ENCODE results near the gene OPCML.

OPCML gene

DNA sequence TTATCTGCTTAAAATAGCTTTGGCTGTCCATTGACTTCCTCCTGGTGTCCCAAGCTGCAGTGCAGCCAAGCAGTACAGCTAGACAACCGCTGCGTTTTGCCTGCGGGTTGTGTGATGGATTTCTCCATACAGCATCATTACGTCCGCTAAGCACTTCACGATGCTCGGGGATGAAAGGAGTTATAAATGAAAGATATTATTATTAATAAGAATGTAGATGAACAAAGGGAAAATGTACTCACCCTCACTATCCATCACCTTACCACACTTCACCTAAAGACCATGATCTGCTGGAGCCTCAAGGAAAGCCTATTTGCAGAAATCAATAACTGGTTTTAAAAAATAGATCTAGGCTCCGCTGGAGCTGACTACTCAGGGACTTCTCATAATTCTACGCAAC is 509.1 kb downstream of the OPCML start:
- TF ChIP-seq, protein P1, sequence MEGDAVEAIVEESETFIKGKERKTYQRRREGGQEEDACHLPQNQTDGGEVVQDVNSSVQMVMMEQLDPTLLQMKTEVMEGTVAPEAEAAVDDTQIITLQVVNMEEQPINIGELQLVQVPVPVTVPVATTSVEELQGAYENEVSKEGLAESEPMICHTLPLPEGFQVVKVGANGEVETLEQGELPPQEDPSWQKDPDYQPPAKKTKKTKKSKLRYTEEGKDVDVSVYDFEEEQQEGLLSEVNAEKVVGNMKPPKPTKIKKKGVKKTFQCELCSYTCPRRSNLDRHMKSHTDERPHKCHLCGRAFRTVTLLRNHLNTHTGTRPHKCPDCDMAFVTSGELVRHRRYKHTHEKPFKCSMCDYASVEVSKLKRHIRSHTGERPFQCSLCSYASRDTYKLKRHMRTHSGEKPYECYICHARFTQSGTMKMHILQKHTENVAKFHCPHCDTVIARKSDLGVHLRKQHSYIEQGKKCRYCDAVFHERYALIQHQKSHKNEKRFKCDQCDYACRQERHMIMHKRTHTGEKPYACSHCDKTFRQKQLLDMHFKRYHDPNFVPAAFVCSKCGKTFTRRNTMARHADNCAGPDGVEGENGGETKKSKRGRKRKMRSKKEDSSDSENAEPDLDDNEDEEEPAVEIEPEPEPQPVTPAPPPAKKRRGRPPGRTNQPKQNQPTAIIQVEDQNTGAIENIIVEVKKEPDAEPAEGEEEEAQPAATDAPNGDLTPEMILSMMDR (IDR thresholded peaks at IDR 0.05; ENCODE audit: control extremely low read depth, extremely low read depth, low read depth, missing control alignments), result no peak
- ChIA-PET CTCF (interaction anchor here (0.7 kb wide), 1 partner anchor 9 kb away, joined by 3 read pairs; no protein-coding TSS in a partner anchor), POLR2A (no interaction called here)
- no peak for DNase-seq (ENCODE audit: extremely low spot score)

DNA sequence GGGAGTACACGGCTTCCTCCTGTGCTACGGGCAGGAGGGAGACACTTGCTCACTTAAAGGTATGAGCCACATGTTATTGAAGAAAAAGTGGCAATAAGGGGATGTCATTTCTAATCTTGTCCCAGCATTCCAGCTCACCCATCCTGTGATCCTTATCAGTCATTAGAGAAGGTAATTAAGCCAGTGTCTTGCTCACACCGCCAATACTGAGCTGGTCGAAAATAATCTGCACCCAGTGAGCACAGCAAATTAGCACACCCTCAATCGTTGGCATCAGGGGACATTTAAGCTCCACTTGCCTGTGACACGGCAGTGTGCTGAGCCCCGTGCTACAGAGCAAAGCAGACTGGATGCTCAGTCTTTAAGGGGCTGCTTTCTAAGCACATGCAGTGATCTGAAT is 510.7 kb downstream of the OPCML start:
- no peak for DNase-seq (ENCODE audit: extremely low spot score)
- ChIA-PET CTCF (interaction anchor here (1.1 kb wide), 1 partner anchor 11 kb away, joined by 4 read pairs; no protein-coding TSS in a partner anchor), POLR2A (no interaction called here)
- TF ChIP-seq, protein P1 (IDR thresholded peaks at IDR 0.05; ENCODE audit: control extremely low read depth, extremely low read depth, low read depth, missing control alignments), result no peak

DNA sequence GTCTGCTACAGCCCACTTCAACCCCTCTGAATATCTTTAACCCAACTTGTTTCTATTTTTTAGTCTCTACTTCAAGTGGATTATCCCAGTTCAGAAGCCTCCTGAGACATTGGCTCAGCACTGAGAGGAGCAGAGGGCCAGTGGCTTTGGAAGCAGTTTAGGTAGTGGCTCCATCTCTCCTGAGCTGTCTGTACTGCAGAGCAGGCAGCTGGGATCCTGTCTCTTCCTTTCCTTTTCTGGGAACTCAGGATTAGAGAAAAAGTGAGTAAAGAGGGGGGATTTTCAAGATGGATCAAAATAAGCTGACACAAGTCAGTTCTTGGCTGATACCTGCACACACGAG is 512.0 kb downstream of the OPCML start:
- ChIA-PET POLR2A (no interaction called here), CTCF (interaction anchor here (1.1 kb wide), 1 partner anchor 13 kb away, joined by 4 read pairs; no protein-coding TSS in a partner anchor)
- TF ChIP-seq, protein P1 (IDR thresholded peaks at IDR 0.05; ENCODE audit: control extremely low read depth, extremely low read depth, low read depth, missing control alignments), result no peak
- no peak for DNase-seq (ENCODE audit: extremely low spot score)

DNA sequence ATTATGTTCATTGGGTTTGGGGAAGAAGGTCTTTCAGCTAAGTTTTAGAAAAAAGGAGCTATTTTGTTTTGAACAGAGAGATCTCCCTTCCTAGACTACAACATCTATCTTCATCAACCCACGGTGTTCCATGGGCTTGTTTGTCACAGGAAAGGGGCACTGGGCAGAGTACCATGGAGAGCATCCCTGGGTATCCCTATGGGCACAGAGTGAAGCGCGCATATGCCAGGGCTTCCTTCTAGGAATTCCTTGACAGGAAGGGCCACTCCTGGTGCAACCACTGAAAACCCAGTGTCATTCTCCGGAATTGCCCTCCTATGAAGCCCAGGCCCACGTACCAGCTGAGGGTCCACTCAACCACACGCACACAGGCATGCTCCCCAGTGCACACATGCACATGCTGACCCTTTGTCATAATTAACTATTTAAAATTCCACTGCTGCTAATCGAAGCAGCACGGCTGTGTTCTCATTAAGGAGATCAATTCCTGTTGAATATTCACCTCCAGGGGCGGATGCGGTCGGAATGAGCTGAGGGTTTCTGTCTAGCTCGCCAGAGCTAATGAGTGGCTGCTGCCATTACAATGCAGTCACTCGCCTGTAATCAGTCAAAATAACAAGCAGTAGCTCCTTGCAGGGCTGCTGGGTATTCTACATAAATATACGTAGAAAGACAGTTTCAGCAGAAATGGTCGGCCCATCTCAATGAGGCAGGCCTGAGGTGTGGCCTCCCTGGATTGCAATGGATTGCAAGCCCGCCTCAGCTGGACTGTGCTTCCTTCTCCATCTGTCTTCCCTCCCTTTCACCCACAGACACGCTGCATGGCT is 512.5 kb downstream of the OPCML start:
- POLR2A ChIA-PET, result no interaction called here
- TF ChIP-seq, protein P1 (IDR thresholded peaks at IDR 0.05; ENCODE audit: control extremely low read depth, extremely low read depth, low read depth, missing control alignments), result no peak
- no peak for DNase-seq (ENCODE audit: extremely low spot score)
- CTCF ChIA-PET, result interaction anchor here (2.0 kb wide), 1 partner anchor 15 kb away, joined by 4 read pairs; no protein-coding TSS in a partner anchor

DNA sequence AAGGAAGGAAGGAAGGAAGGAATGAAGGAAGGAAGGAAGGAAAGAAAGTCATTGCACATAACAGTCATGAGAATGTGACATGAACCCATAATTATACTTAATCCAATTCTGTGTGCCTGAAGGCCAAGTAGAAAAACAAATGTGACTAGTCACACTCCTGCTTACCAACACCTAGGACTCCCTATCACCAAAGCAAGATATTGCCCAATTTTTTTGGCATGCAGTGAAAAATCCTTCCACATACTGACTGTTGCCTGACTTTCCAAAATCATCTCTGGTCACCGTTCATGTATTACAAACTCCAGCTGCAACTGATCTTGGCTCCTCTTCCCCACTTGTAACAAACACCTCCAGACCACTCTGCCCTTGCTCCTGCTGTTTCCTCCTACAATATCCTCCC is 516.8 kb downstream of the OPCML start:
- TF ChIP-seq, protein P1 (IDR thresholded peaks at IDR 0.05; ENCODE audit: control extremely low read depth, extremely low read depth, low read depth, missing control alignments), result no peak
- DNase-seq (ENCODE audit: extremely low spot score), result no peak
- ChIA-PET POLR2A (no interaction called here), CTCF (no interaction called here)

DNA sequence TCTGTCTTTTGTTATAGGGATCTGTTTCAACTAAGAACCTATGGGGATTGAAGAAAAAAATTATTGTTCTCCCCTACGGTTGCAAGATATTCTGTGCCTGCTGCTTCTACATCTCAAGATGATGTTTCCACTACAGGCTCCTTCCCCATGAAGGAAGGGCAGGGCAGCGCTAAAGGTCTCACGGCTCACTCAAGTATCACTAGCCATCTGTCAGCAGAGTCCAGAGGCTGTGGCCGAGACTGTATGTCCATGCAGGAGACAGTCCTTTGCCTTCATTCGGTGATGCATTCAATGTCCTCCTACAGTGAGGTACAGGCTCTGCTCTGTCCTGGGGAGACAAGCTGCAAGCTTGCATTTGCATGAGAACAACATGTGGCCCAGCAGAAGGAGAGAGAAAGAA is 518.0 kb downstream of the OPCML start:
- no peak for DNase-seq (ENCODE audit: extremely low spot score)
- TF ChIP-seq, protein P1 (IDR thresholded peaks at IDR 0.05; ENCODE audit: control extremely low read depth, extremely low read depth, low read depth, missing control alignments), result no peak
- ChIA-PET CTCF (interaction anchor here (0.8 kb wide), 1 partner anchor 9 kb away, joined by 3 read pairs; no protein-coding TSS in a partner anchor), POLR2A (no interaction called here)
